ENCODE results near the gene TRAF7. TPM values are rescaled to one million over a fixed set of nuclear protein-coding genes. Genes with fewer than 3 reads are reported as not detected.

Gene TRAF7
- total RNA-seq, 1 donor from 2014 or later: 70.4 TPM

GRCh38 chr16:2170080-2170479 lies 14.5 kb downstream of the TRAF7 start:
- no peaks in the 10 kb centered on the region for H3K4me1 Mint-ChIP-seq (ENCODE audit: low read depth)
- no peak for DNase-seq (ENCODE audit: low spot score)
- no peaks in the 10 kb centered on the region for H3K9me3 Mint-ChIP-seq
- H3K36me3 Mint-ChIP-seq (ENCODE audit: low read depth): peaks cover 9% of the 10 kb centered on the region
- no peaks in the 10 kb centered on the region for H3K27me3 Mint-ChIP-seq (ENCODE audit: insufficient read depth)
- intact Hi-C loops (cut with micrococcal nuclease): no loop called here
- no peak overlapping the region for H3K27ac Mint-ChIP-seq
- no peak overlapping the region for H3K4me3 Mint-ChIP-seq

- Mint-ChIP-seq H3K4me3 (no peak overlapping the region), H3K4me1 (ENCODE audit: low read depth) (no peaks in the 10 kb centered on the region), H3K27ac (no peak overlapping the region), H3K27me3 (ENCODE audit: insufficient read depth) (no peaks in the 10 kb centered on the region), H3K9me3 (no peaks in the 10 kb centered on the region), H3K36me3 (ENCODE audit: low read depth) (peaks cover 9% of the 10 kb centered on the region)
- no peak for DNase-seq (ENCODE audit: low spot score)
- intact Hi-C loops (cut with micrococcal nuclease): no loop called here
These were observed 15.2 kb downstream of the TRAF7 start for GRCh38 chr16:2170587-2171435.

GRCh38 chr16:2171601-2172178 lies 16.1 kb downstream of the TRAF7 start:
- H3K4me3 Mint-ChIP-seq: no peak overlapping the region
- H3K27ac Mint-ChIP-seq: no peak overlapping the region
- no peaks in the 10 kb centered on the region for H3K4me1 Mint-ChIP-seq (ENCODE audit: low read depth)
- intact Hi-C loops (cut with micrococcal nuclease): no loop called here
- H3K36me3 Mint-ChIP-seq (ENCODE audit: low read depth): peaks cover 6% of the 10 kb centered on the region
- no peaks in the 10 kb centered on the region for H3K27me3 Mint-ChIP-seq (ENCODE audit: insufficient read depth)
- H3K9me3 Mint-ChIP-seq: no peaks in the 10 kb centered on the region
- DNase-seq (ENCODE audit: low spot score): no peak

GRCh38 chr16:2172688-2173335 lies 17.2 kb downstream of the TRAF7 start:
- no peak for DNase-seq (ENCODE audit: low spot score)
- no peak overlapping the region for H3K27ac Mint-ChIP-seq
- H3K4me1 Mint-ChIP-seq (ENCODE audit: low read depth): no peaks in the 10 kb centered on the region
- H3K9me3 Mint-ChIP-seq: no peaks in the 10 kb centered on the region
- peaks cover 6% of the 10 kb centered on the region for H3K36me3 Mint-ChIP-seq (ENCODE audit: low read depth)
- no peak overlapping the region for H3K4me3 Mint-ChIP-seq
- H3K27me3 Mint-ChIP-seq (ENCODE audit: insufficient read depth): no peaks in the 10 kb centered on the region
- intact Hi-C loops (cut with micrococcal nuclease): no loop called here

GRCh38 chr16:2173366-2173765 lies 17.8 kb downstream of the TRAF7 start:
- Mint-ChIP-seq H3K27me3 (ENCODE audit: insufficient read depth) (no peaks in the 10 kb centered on the region), H3K4me3 (no peak overlapping the region), H3K36me3 (ENCODE audit: low read depth) (peaks cover 6% of the 10 kb centered on the region), H3K9me3 (no peaks in the 10 kb centered on the region), H3K27ac (no peak overlapping the region), H3K4me1 (ENCODE audit: low read depth) (no peaks in the 10 kb centered on the region)
- DNase-seq (ENCODE audit: low spot score): no peak
- intact Hi-C loops (cut with micrococcal nuclease): no loop called here

- Mint-ChIP-seq H3K36me3 (ENCODE audit: low read depth) (peaks cover 6% of the 10 kb centered on the region), H3K9me3 (no peaks in the 10 kb centered on the region), H3K4me3 (no peak overlapping the region), H3K27me3 (ENCODE audit: insufficient read depth) (no peaks in the 10 kb centered on the region), H3K4me1 (ENCODE audit: low read depth) (no peaks in the 10 kb centered on the region), H3K27ac (no peak overlapping the region)
- DNase-seq (ENCODE audit: low spot score): no peak
- intact Hi-C loops (cut with micrococcal nuclease): no loop called here
These were observed 18.3 kb downstream of the TRAF7 start for GRCh38 chr16:2173916-2174315.

- no peaks in the 10 kb centered on the region for H3K9me3 Mint-ChIP-seq
- intact Hi-C loops (cut with micrococcal nuclease): no loop called here
- no peaks in the 10 kb centered on the region for H3K4me1 Mint-ChIP-seq (ENCODE audit: low read depth)
- no peak for DNase-seq (ENCODE audit: low spot score)
- H3K4me3 Mint-ChIP-seq: no peak overlapping the region
- no peaks in the 10 kb centered on the region for H3K27me3 Mint-ChIP-seq (ENCODE audit: insufficient read depth)
- no peak overlapping the region for H3K27ac Mint-ChIP-seq
- peaks cover 6% of the 10 kb centered on the region for H3K36me3 Mint-ChIP-seq (ENCODE audit: low read depth)
These were observed 19.0 kb downstream of the TRAF7 start for GRCh38 chr16:2174396-2175131.

- no peaks in the 10 kb centered on the region for H3K27me3 Mint-ChIP-seq (ENCODE audit: insufficient read depth)
- H3K27ac Mint-ChIP-seq: no peak overlapping the region
- no peak overlapping the region for H3K4me3 Mint-ChIP-seq
- H3K9me3 Mint-ChIP-seq: no peaks in the 10 kb centered on the region
- no peaks in the 10 kb centered on the region for H3K4me1 Mint-ChIP-seq (ENCODE audit: low read depth)
- intact Hi-C loops (cut with micrococcal nuclease): no loop called here
- H3K36me3 Mint-ChIP-seq (ENCODE audit: low read depth): peaks cover 6% of the 10 kb centered on the region
- DNase-seq (ENCODE audit: low spot score): no peak
These were observed 19.9 kb downstream of the TRAF7 start for GRCh38 chr16:2175454-2175853.

- Mint-ChIP-seq H3K36me3 (ENCODE audit: low read depth) (peaks cover 6% of the 10 kb centered on the region), H3K27ac (no peak overlapping the region), H3K4me1 (ENCODE audit: low read depth) (no peaks in the 10 kb centered on the region), H3K4me3 (no peak overlapping the region), H3K9me3 (no peaks in the 10 kb centered on the region), H3K27me3 (ENCODE audit: insufficient read depth) (no peaks in the 10 kb centered on the region)
- intact Hi-C loops (cut with micrococcal nuclease): no loop called here
- no peak for DNase-seq (ENCODE audit: low spot score)
These were observed 20.5 kb downstream of the TRAF7 start for GRCh38 chr16:2176047-2176446.

- H3K4me1 Mint-ChIP-seq (ENCODE audit: low read depth): no peaks in the 10 kb centered on the region
- no peak overlapping the region for H3K27ac Mint-ChIP-seq
- intact Hi-C loops (cut with micrococcal nuclease): no loop called here
- DNase-seq (ENCODE audit: low spot score): no peak
- no peaks in the 10 kb centered on the region for H3K27me3 Mint-ChIP-seq (ENCODE audit: insufficient read depth)
- peaks cover 6% of the 10 kb centered on the region for H3K36me3 Mint-ChIP-seq (ENCODE audit: low read depth)
- H3K9me3 Mint-ChIP-seq: no peaks in the 10 kb centered on the region
- no peak overlapping the region for H3K4me3 Mint-ChIP-seq
These were observed 21.5 kb downstream of the TRAF7 start for GRCh38 chr16:2177101-2177500.

- no peak for DNase-seq (ENCODE audit: low spot score)
- intact Hi-C loops (cut with micrococcal nuclease): no loop called here
- Mint-ChIP-seq H3K36me3 (ENCODE audit: low read depth) (peaks cover 6% of the 10 kb centered on the region), H3K27ac (no peak overlapping the region), H3K9me3 (no peaks in the 10 kb centered on the region), H3K4me1 (ENCODE audit: low read depth) (no peaks in the 10 kb centered on the region), H3K4me3 (no peak overlapping the region), H3K27me3 (ENCODE audit: insufficient read depth) (no peaks in the 10 kb centered on the region)
These were observed 22.0 kb downstream of the TRAF7 start for GRCh38 chr16:2177561-2177960.

- H3K9me3 Mint-ChIP-seq: no peaks in the 10 kb centered on the region
- intact Hi-C loops (cut with micrococcal nuclease): loop anchor here (1.0 kb wide), 1 partner anchor 45 kb away; the partner anchor contains the start of gene E4F1
- peaks cover 6% of the 10 kb centered on the region for H3K36me3 Mint-ChIP-seq (ENCODE audit: low read depth)
- no peaks in the 10 kb centered on the region for H3K27me3 Mint-ChIP-seq (ENCODE audit: insufficient read depth)
- no peak overlapping the region for H3K4me3 Mint-ChIP-seq
- H3K27ac Mint-ChIP-seq: no peak overlapping the region
- H3K4me1 Mint-ChIP-seq (ENCODE audit: low read depth): no peaks in the 10 kb centered on the region
- DNase-seq (ENCODE audit: low spot score): no peak
These were observed 22.9 kb downstream of the TRAF7 start for GRCh38 chr16:2178321-2179106.
